NCI-H510A (cell line): ENCODE measurements around the gene CCDC167.

Experiments used
- DNase-seq: peaks from one replicate; lab custom pipeline; 2025; lab: John Stamatoyannopoulos, UW

Gene CCDC167

GRCh38 chr6:37489697-37490336, 9.9 kb downstream of the CCDC167 start:
- DNase-seq = no peak

GRCh38 chr6:37488476-37488875, 11.2 kb downstream of the CCDC167 start:
- no peak for DNase-seq

GRCh38 chr6:37487591-37488380, 11.9 kb downstream of the CCDC167 start:
- DNase-seq = no peak

- DNase-seq = no peak
These were observed 13.4 kb downstream of the CCDC167 start for GRCh38 chr6:37486121-37486839.

GRCh38 chr6:37485291-37485702, 14.4 kb downstream of the CCDC167 start:
- no peak for DNase-seq

- no peak for DNase-seq
These were observed 14.9 kb downstream of the CCDC167 start for GRCh38 chr6:37484786-37485170.

- DNase-seq = peak; percentile 38
These were observed 15.5 kb downstream of the CCDC167 start for GRCh38 chr6:37483917-37484785.

GRCh38 chr6:37483252-37483901, 16.3 kb downstream of the CCDC167 start:
- DNase-seq = no peak

GRCh38 chr6:37482606-37483251, 17.0 kb downstream of the CCDC167 start:
- no peak for DNase-seq

GRCh38 chr6:37481711-37482605, 17.7 kb downstream of the CCDC167 start:
- no peak for DNase-seq

GRCh38 chr6:37480951-37481534, 18.6 kb downstream of the CCDC167 start:
- no peak for DNase-seq

- DNase-seq = no peak
These were observed 19.5 kb downstream of the CCDC167 start for GRCh38 chr6:37480118-37480736.

GRCh38 chr6:37479266-37479854, 20.3 kb downstream of the CCDC167 start:
- no peak for DNase-seq

GRCh38 chr6:37478827-37479226, 20.9 kb downstream of the CCDC167 start:
- no peak for DNase-seq

- DNase-seq = no peak
These were observed 21.8 kb downstream of the CCDC167 start for GRCh38 chr6:37477656-37478435.

GRCh38 chr6:37477191-37477590, 22.5 kb downstream of the CCDC167 start:
- DNase-seq = no peak

GRCh38 chr6:37474316-37474715, 25.4 kb downstream of the CCDC167 start:
- DNase-seq = no peak
